ENCODE results near the gene SGCD. TPM values are rescaled to one million over a fixed set of nuclear protein-coding genes. Genes with fewer than 3 reads are reported as not detected.

SGCD gene
- total and polyA plus RNA-seq, 9 of the 15 experiments (the other 6 are each of a cell fraction or from before 2014, with no cell fraction given) = not detected

DNA sequence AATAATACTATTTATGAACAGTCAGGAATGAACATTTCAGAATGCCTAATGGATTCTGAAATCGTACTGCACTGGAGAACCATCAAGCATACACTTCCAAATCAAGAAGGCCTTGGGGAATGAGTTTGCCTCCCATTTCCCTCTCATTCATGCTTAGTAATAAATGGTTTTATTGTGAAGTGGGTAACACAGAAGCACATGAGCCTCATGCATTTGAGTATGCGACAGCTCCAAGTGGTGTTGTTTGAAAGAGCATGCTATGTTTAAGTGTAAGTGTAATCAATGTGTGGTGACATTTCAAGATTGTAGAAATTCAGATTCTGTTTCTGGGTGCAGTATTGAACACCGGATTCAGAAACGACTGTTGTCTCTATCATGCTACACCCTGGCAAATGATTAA, 60.0 kb downstream of the SGCD start (continued):
- TF ChIP-seq, protein P1, sequence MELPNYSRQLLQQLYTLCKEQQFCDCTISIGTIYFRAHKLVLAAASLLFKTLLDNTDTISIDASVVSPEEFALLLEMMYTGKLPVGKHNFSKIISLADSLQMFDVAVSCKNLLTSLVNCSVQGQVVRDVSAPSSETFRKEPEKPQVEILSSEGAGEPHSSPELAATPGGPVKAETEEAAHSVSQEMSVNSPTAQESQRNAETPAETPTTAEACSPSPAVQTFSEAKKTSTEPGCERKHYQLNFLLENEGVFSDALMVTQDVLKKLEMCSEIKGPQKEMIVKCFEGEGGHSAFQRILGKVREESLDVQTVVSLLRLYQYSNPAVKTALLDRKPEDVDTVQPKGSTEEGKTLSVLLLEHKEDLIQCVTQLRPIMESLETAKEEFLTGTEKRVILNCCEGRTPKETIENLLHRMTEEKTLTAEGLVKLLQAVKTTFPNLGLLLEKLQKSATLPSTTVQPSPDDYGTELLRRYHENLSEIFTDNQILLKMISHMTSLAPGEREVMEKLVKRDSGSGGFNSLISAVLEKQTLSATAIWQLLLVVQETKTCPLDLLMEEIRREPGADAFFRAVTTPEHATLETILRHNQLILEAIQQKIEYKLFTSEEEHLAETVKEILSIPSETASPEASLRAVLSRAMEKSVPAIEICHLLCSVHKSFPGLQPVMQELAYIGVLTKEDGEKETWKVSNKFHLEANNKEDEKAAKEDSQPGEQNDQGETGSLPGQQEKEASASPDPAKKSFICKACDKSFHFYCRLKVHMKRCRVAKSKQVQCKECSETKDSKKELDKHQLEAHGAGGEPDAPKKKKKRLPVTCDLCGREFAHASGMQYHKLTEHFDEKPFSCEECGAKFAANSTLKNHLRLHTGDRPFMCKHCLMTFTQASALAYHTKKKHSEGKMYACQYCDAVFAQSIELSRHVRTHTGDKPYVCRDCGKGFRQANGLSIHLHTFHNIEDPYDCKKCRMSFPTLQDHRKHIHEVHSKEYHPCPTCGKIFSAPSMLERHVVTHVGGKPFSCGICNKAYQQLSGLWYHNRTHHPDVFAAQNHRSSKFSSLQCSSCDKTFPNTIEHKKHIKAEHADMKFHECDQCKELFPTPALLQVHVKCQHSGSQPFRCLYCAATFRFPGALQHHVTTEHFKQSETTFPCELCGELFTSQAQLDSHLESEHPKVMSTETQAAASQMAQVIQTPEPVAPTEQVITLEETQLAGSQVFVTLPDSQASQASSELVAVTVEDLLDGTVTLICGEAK (IDR thresholded peaks at IDR 0.05) = no peak
- TF ChIP-seq, protein P1 (CRISPR knock-in tag; IDR thresholded peaks at IDR 0.05) = no peak
- TF ChIP-seq SMARCB1 (IDR thresholded peaks at IDR 0.05; ENCODE audit: insufficient read length, low read depth) = no peak
- TF ChIP-seq JUN (IDR thresholded peaks at IDR 0.05; ENCODE audit: borderline replicate concordance, low read depth, low read length) = no peak
- TF ChIP-seq JUN (CRISPR knock-in tag; IDR thresholded peaks at IDR 0.05; ENCODE audit: borderline replicate concordance) = no peak
- TF ChIP-seq, protein P2, sequence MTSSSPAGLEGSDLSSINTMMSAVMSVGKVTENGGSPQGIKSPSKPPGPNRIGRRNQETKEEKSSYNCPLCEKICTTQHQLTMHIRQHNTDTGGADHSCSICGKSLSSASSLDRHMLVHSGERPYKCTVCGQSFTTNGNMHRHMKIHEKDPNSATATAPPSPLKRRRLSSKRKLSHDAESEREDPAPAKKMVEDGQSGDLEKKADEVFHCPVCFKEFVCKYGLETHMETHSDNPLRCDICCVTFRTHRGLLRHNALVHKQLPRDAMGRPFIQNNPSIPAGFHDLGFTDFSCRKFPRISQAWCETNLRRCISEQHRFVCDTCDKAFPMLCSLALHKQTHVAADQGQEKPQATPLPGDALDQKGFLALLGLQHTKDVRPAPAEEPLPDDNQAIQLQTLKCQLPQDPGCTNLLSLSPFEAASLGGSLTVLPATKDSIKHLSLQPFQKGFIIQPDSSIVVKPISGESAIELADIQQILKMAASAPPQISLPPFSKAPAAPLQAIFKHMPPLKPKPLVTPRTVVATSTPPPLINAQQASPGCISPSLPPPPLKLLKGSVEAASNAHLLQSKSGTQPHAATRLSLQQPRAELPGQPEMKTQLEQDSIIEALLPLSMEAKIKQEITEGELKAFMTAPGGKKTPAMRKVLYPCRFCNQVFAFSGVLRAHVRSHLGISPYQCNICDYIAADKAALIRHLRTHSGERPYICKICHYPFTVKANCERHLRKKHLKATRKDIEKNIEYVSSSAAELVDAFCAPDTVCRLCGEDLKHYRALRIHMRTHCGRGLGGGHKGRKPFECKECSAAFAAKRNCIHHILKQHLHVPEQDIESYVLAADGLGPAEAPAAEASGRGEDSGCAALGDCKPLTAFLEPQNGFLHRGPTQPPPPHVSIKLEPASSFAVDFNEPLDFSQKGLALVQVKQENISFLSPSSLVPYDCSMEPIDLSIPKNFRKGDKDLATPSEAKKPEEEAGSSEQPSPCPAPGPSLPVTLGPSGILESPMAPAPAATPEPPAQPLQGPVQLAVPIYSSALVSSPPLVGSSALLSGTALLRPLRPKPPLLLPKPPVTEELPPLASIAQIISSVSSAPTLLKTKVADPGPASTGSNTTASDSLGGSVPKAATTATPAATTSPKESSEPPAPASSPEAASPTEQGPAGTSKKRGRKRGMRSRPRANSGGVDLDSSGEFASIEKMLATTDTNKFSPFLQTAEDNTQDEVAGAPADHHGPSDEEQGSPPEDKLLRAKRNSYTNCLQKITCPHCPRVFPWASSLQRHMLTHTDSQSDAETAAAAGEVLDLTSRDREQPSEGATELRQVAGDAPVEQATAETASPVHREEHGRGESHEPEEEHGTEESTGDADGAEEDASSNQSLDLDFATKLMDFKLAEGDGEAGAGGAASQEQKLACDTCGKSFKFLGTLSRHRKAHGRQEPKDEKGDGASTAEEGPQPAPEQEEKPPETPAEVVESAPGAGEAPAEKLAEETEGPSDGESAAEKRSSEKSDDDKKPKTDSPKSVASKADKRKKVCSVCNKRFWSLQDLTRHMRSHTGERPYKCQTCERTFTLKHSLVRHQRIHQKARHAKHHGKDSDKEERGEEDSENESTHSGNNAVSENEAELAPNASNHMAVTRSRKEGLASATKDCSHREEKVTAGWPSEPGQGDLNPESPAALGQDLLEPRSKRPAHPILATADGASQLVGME (CRISPR knock-in tag; IDR thresholded peaks at IDR 0.05) = no peak
- TF ChIP-seq TAF7 (tag; IDR thresholded peaks at IDR 0.05) = no peak
